Measurements from ENCODE around the gene CSPG4.

CSPG4 gene

GRCh38 chr15:75647370-75648155, 65.1 kb downstream of the CSPG4 start, which contains the start of gene SNX33:
Gene SNX33 (plus strand): TSS chr15:75647912. CDS start chr15:75649103, 1,191 bp downstream.
- Histone ChIP-seq H3K36me3 (ENCODE audit: control insufficient read depth in 2 of 2, insufficient read depth in 2 of 2, low read length in 2 of 2) (peaks cover 0 to 14% of the 10 kb centered on the region in 2 donors), H3K4me3 (ENCODE audit: low read length in 2 of 2) (peak within 1 kb of the TSS; percentile 71 to 94), H3K9ac (ENCODE audit: low read depth in 1 of 2, low read length in 2 of 2) (peak within 1 kb of the TSS; percentile 79 to 97), H3K27ac (ENCODE audit: low read depth in 2 of 2, low read length in 2 of 2) (peak within 1 kb of the TSS; percentile 93), H3K4me1 (ENCODE audit: control insufficient read depth in 2 of 2, insufficient read depth in 2 of 2, low read length in 2 of 2) (peaks cover 48 to 49% of the 10 kb centered on the region in 2 donors), H3K9me3 (ENCODE audit: control insufficient read depth in 2 of 2, low read length in 2 of 2) (no peaks in the 10 kb centered on the region), H3K27me3 (ENCODE audit: control insufficient read depth in 2 of 2, insufficient read depth in 2 of 2, low read length in 2 of 2) (no peaks in the 10 kb centered on the region)

DNA sequence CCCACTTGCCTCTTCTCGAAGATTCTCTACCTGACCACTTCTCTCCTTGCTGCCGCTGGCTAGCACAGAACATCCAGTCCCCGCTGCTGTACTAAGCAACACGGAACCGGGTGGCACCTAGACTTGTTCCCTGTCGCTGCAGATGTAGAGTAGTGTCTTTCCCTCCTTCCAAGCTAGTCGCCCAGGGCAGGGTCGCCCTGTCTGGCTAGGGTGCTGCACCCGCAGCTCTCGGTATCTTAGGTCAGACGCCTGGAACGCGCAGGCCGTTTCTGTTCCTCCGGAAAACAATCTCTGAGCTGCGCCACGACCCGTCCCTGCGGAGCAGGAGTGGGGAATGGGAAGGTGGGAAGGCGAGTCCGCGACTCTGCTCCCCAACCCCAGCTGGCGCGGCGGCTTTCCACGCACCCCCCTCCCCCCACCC, 65.7 kb downstream of the CSPG4 start:
- H3K36me3 ChIP-seq (ENCODE audit: control insufficient read depth in 2 of 2, insufficient read depth in 2 of 2, low read length in 2 of 2) = peaks cover 0 to 14% of the 10 kb centered on the region in 2 donors
- peak overlapping the region; percentile 93 for H3K27ac ChIP-seq (ENCODE audit: low read depth in 2 of 2, low read length in 2 of 2)
- H3K9ac ChIP-seq (ENCODE audit: low read depth in 1 of 2, low read length in 2 of 2) = peak overlapping the region; percentile 79 to 97
- peak overlapping the region; percentile 71 to 94 for H3K4me3 ChIP-seq (ENCODE audit: low read length in 2 of 2)
- H3K9me3 ChIP-seq (ENCODE audit: control insufficient read depth in 2 of 2, low read length in 2 of 2) = no peaks in the 10 kb centered on the region
- H3K27me3 ChIP-seq (ENCODE audit: control insufficient read depth in 2 of 2, insufficient read depth in 2 of 2, low read length in 2 of 2) = no peaks in the 10 kb centered on the region
- peaks cover 43 to 44% of the 10 kb centered on the region in 2 donors for H3K4me1 ChIP-seq (ENCODE audit: control insufficient read depth in 2 of 2, insufficient read depth in 2 of 2, low read length in 2 of 2)

DNA sequence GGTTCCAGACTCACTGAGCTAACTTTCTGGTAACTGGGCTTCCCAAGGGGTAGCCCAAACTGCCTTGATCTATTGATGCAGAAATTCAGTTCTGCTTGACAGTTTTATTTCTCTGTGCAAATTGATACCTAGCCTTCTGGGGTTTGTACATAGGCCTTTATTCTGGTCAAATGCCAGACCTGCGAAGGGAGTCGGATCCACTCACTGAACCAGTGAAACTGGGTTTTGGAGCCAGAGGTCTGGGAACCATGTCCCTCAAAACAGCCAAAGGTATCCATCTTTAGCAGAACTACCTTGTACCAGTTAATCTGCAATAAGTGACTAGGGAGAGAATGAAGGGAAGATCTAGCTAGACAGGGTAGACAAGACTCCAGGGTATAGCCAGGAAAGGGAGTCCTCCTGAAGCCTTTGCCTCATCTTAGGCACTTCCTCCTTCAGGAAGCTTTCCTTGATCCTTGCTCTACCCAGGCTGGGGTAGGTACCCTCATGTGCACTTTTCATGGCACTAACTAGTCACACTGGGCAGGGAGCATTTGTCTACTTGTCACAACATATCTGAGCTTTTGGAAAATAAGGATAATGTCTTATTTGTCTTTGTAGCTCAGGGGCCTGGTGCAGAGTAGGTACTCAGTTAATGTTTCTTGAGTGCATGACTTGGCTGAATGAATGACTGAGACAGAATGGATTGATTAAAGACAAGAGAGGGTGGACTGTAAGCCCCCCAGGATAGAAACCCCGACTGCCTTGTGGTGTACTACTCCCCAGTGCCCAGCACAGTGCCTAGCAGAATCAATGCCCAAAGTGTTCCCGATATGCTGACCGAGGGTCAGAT, 66.3 kb downstream of the CSPG4 start:
- Histone ChIP-seq H3K27me3 (ENCODE audit: control insufficient read depth in 2 of 2, insufficient read depth in 2 of 2, low read length in 2 of 2) (no peaks in the 10 kb centered on the region), H3K4me1 (ENCODE audit: control insufficient read depth in 2 of 2, insufficient read depth in 2 of 2, low read length in 2 of 2) (peaks cover 37 to 38% of the 10 kb centered on the region in 2 donors), H3K27ac (ENCODE audit: low read depth in 2 of 2, low read length in 2 of 2) (peak overlapping the region; percentile 93), H3K9me3 (ENCODE audit: control insufficient read depth in 2 of 2, low read length in 2 of 2) (no peaks in the 10 kb centered on the region), H3K4me3 (ENCODE audit: low read length in 2 of 2) (peak overlapping the region; percentile 71 to 94), H3K9ac (ENCODE audit: low read depth in 1 of 2, low read length in 2 of 2) (peak overlapping the region; percentile 79 to 97), H3K36me3 (ENCODE audit: control insufficient read depth in 2 of 2, insufficient read depth in 2 of 2, low read length in 2 of 2) (peaks cover 0 to 13% of the 10 kb centered on the region in 2 donors)

- Histone ChIP-seq H3K9me3 (ENCODE audit: control insufficient read depth in 2 of 2, low read length in 2 of 2) (no peaks in the 10 kb centered on the region), H3K27me3 (ENCODE audit: control insufficient read depth in 2 of 2, insufficient read depth in 2 of 2, low read length in 2 of 2) (no peaks in the 10 kb centered on the region), H3K9ac (ENCODE audit: low read depth in 1 of 2, low read length in 2 of 2) (no peak overlapping the region), H3K27ac (ENCODE audit: low read depth in 2 of 2, low read length in 2 of 2) (no peak overlapping the region), H3K4me1 (ENCODE audit: control insufficient read depth in 2 of 2, insufficient read depth in 2 of 2, low read length in 2 of 2) (peaks cover 19 to 24% of the 10 kb centered on the region in 2 donors), H3K4me3 (ENCODE audit: low read length in 2 of 2) (no peak overlapping the region), H3K36me3 (ENCODE audit: control insufficient read depth in 2 of 2, insufficient read depth in 2 of 2, low read length in 2 of 2) (peaks cover 0 to under 1% of the 10 kb centered on the region in 2 donors)
Observed at GRCh38 chr15:75644376-75644775, 68.3 kb downstream of the CSPG4 start.

DNA sequence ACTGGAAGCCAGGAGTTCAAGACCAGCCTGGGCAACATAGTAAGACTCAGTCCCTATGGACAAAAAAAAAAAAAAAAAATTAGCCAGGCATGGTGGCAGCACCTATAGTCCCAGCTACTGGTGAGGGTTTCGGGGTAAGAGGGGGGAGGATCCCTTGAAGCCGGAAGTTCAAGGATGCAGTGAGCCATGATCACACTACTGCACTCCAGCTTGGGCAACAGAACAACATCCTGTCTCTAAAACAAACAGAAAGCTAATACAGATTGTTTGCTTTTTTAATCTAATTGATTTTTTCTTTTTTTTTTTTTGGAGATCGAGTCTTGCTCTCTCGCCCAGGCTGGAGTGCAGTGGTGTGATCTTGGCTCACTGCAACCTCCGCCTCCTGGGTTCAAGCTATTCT, 71.0 kb downstream of the CSPG4 start:
- H3K27me3 ChIP-seq (ENCODE audit: control insufficient read depth in 2 of 2, insufficient read depth in 2 of 2, low read length in 2 of 2) = no peaks in the 10 kb centered on the region
- H3K4me1 ChIP-seq (ENCODE audit: control insufficient read depth in 2 of 2, insufficient read depth in 2 of 2, low read length in 2 of 2) = peaks cover 25 to 27% of the 10 kb centered on the region in 2 donors
- no peaks in the 10 kb centered on the region for H3K9me3 ChIP-seq (ENCODE audit: control insufficient read depth in 2 of 2, low read length in 2 of 2)
- H3K4me3 ChIP-seq (ENCODE audit: low read length in 2 of 2) = no peak overlapping the region
- H3K9ac ChIP-seq (ENCODE audit: low read depth in 1 of 2, low read length in 2 of 2) = no peak overlapping the region
- H3K27ac ChIP-seq (ENCODE audit: low read depth in 2 of 2, low read length in 2 of 2) = no peak overlapping the region
- peaks cover 0 to 5% of the 10 kb centered on the region in 2 donors for H3K36me3 ChIP-seq (ENCODE audit: control insufficient read depth in 2 of 2, insufficient read depth in 2 of 2, low read length in 2 of 2)

DNA sequence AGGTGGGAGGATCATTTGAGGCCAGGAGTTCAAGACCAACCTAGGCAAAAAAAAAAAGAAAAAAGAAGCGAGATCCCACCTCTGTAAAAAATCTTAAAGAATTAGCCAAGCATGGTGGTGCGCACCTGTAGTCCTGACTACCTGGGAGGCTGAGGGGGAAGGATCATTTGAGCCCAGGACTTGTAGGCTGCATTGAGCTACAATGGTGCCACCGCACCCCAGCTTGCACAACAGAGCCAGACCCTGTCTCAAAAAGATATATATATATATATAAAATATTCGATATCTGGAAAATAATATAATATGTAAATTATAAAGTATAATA, 71.5 kb downstream of the CSPG4 start:
- H3K9ac ChIP-seq (ENCODE audit: low read depth in 1 of 2, low read length in 2 of 2) = no peak overlapping the region
- H3K36me3 ChIP-seq (ENCODE audit: control insufficient read depth in 2 of 2, insufficient read depth in 2 of 2, low read length in 2 of 2) = peaks cover 0 to 5% of the 10 kb centered on the region in 2 donors
- peak overlapping the region in 1 of 2 donors; percentile 99 for H3K27ac ChIP-seq (ENCODE audit: low read depth in 2 of 2, low read length in 2 of 2)
- peaks cover 21 to 23% of the 10 kb centered on the region in 2 donors for H3K4me1 ChIP-seq (ENCODE audit: control insufficient read depth in 2 of 2, insufficient read depth in 2 of 2, low read length in 2 of 2)
- H3K9me3 ChIP-seq (ENCODE audit: control insufficient read depth in 2 of 2, low read length in 2 of 2) = no peaks in the 10 kb centered on the region
- no peak overlapping the region for H3K4me3 ChIP-seq (ENCODE audit: low read length in 2 of 2)
- no peaks in the 10 kb centered on the region for H3K27me3 ChIP-seq (ENCODE audit: control insufficient read depth in 2 of 2, insufficient read depth in 2 of 2, low read length in 2 of 2)

DNA sequence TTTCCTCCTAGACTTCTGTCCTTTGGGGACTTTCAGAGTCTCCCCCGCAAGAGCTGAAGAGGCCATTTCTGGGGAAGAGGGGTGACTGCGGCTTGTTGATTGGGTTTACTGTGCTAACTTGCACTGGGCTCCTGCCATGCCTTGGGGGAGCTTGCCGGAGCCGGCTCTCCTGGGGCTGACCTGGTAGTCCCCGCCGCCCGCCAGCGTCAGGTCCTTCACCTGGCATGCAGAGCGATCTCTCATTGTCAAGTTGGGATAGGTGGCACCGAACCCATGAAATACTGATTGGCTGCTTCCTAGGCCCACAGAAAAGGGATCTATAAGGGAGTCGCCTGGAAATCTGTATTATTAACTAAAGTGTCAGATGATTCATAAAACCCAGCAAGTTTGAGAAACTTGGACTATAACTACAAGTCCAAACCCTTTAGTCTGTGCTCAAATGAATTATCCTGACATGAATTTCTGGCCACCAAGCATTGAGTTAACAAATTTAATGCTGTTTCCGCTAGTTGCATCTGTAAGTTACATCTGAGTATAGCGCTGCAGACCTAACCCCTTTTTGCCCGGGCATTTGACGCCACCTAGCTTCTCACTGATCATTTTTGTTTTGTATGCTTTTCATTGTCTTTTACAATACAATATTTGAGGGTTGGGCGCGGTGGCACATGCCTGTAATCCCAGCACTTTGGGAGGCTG, 72.0 kb downstream of the CSPG4 start:
- peaks cover 21 to 22% of the 10 kb centered on the region in 2 donors for H3K4me1 ChIP-seq (ENCODE audit: control insufficient read depth in 2 of 2, insufficient read depth in 2 of 2, low read length in 2 of 2)
- no peaks in the 10 kb centered on the region for H3K27me3 ChIP-seq (ENCODE audit: control insufficient read depth in 2 of 2, insufficient read depth in 2 of 2, low read length in 2 of 2)
- peak overlapping the region; percentile 95 to 97 for H3K4me3 ChIP-seq (ENCODE audit: low read length in 2 of 2)
- H3K9ac ChIP-seq (ENCODE audit: low read depth in 1 of 2, low read length in 2 of 2) = peak overlapping the region; percentile 94 to 99
- peaks cover 0 to 5% of the 10 kb centered on the region in 2 donors for H3K36me3 ChIP-seq (ENCODE audit: control insufficient read depth in 2 of 2, insufficient read depth in 2 of 2, low read length in 2 of 2)
- H3K9me3 ChIP-seq (ENCODE audit: control insufficient read depth in 2 of 2, low read length in 2 of 2) = no peaks in the 10 kb centered on the region
- peak overlapping the region; percentile 96 to 99 for H3K27ac ChIP-seq (ENCODE audit: low read depth in 2 of 2, low read length in 2 of 2)

DNA sequence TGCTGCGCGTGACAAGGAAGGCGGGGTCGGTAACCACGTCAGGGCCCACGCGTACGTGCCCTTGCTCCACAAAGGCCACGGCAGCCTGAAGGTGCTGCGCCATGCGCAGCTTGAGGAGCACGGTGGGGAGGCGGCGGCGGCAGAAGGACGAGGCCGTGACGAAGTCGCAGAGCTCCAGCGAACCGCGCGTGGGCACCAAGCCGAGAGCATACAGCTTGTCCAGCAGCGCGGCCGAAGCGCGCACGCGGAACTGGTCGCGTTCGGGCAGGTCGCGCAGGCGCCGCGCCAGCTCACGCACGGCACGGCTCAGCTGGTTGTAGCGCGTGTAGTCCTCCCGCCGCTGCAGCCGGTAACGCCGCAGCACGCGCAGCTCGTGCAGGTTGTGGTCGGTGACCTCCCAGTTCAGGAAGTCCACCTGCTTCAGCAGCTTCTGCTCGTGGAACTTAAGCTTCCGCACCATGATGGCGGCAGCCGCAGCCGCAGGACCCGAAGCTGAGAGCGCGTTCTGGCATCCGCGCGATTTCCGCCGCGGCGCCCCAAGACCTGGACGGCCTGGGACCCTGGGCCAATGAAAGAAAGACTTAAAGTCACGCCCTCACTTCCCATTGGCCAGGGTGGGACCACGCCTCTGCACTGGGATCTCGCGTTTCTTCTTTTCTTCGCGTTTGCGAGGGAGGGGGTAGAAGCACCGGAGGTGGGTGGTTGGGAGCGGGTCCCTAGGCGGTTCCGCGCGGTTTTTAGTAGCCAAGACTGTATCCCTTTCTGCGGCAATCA, 72.8 kb downstream of the CSPG4 start, which contains the start of gene IMP3:
IMP3 (minus strand) TSS at position 516 of the 774 bp plus-strand sequence; CDS start at position 460, 56 bp downstream.
- Histone ChIP-seq H3K4me3 (ENCODE audit: low read length in 2 of 2) (peak within 1 kb of the TSS; percentile 95 to 97), H3K9ac (ENCODE audit: low read depth in 1 of 2, low read length in 2 of 2) (peak within 1 kb of the TSS; percentile 94 to 99), H3K9me3 (ENCODE audit: control insufficient read depth in 2 of 2, low read length in 2 of 2) (no peaks in the 10 kb centered on the region), H3K36me3 (ENCODE audit: control insufficient read depth in 2 of 2, insufficient read depth in 2 of 2, low read length in 2 of 2) (peaks cover 0 to 5% of the 10 kb centered on the region in 2 donors), H3K4me1 (ENCODE audit: control insufficient read depth in 2 of 2, insufficient read depth in 2 of 2, low read length in 2 of 2) (peaks cover 21 to 22% of the 10 kb centered on the region in 2 donors), H3K27ac (ENCODE audit: low read depth in 2 of 2, low read length in 2 of 2) (peak within 1 kb of the TSS; percentile 96 to 99), H3K27me3 (ENCODE audit: control insufficient read depth in 2 of 2, insufficient read depth in 2 of 2, low read length in 2 of 2) (no peaks in the 10 kb centered on the region)

GRCh38 chr15:75639191-75639708, 73.4 kb downstream of the CSPG4 start:
- H3K4me1 ChIP-seq (ENCODE audit: control insufficient read depth in 2 of 2, insufficient read depth in 2 of 2, low read length in 2 of 2) = peaks cover 21 to 22% of the 10 kb centered on the region in 2 donors
- H3K9ac ChIP-seq (ENCODE audit: low read depth in 1 of 2, low read length in 2 of 2) = peak overlapping the region; percentile 94 to 99
- H3K36me3 ChIP-seq (ENCODE audit: control insufficient read depth in 2 of 2, insufficient read depth in 2 of 2, low read length in 2 of 2) = peaks cover 0 to 5% of the 10 kb centered on the region in 2 donors
- H3K27ac ChIP-seq (ENCODE audit: low read depth in 2 of 2, low read length in 2 of 2) = peak overlapping the region; percentile 96 to 99
- no peaks in the 10 kb centered on the region for H3K9me3 ChIP-seq (ENCODE audit: control insufficient read depth in 2 of 2, low read length in 2 of 2)
- H3K4me3 ChIP-seq (ENCODE audit: low read length in 2 of 2) = peak overlapping the region; percentile 95 to 97
- H3K27me3 ChIP-seq (ENCODE audit: control insufficient read depth in 2 of 2, insufficient read depth in 2 of 2, low read length in 2 of 2) = no peaks in the 10 kb centered on the region
